SK-N-SH treated with all-trans-retinoic acid at 6 μM for 48 hours (cell line): ENCODE data around the gene DLG1.

Experiments
- ATAC-seq: fragments of 200-7000 bp; cut with Tn5 transposase; 3 replicates; pipeline ENCODE4 v1.9.1; 2020; ENCODE audit warnings: mild to moderate bottlenecking, moderate library complexity
- CREB5 ChIP-seq: fragments of 250-450 bp; sonication (Bioruptor Pico); IDR thresholded peaks from 2 replicates; pipeline ENCODE4 v1.5.1; 2020; ENCODE audit warnings: low read depth, mild to moderate bottlenecking, moderate library complexity
- CSDC2 ChIP-seq: fragments of 250-450 bp; sonication (Bioruptor Pico); IDR thresholded peaks from 2 replicates; pipeline ENCODE4 v1.5.0; 2020; ENCODE audit warnings: mild to moderate bottlenecking, moderate library complexity
- CSRNP3 ChIP-seq: fragments of 250-450 bp; sonication (Bioruptor Pico); IDR thresholded peaks from 2 replicates; pipeline ENCODE4 v1.5.1; 2021; ENCODE audit warnings: mild to moderate bottlenecking, moderate library complexity
- ESRRG ChIP-seq: fragments of 250-450 bp; sonication (Bioruptor Pico); IDR thresholded peaks from 2 replicates; pipeline ENCODE4 v1.6.1; 2021; ENCODE audit warnings: mild to moderate bottlenecking
- ISL1 ChIP-seq: fragments of 250-450 bp; sonication (Bioruptor Pico); IDR thresholded peaks from 2 replicates; pipeline ENCODE4 v2.1.2; 2022; ENCODE audit warnings: mild to moderate bottlenecking, moderate library complexity
- OSR1 ChIP-seq: fragments of 250-450 bp; sonication (Bioruptor Pico); IDR thresholded peaks from 2 replicates; pipeline ENCODE4 v1.8.0; 2022; ENCODE audit warnings: moderate library complexity, mild to moderate bottlenecking, inconsistent platforms
- PATZ1 ChIP-seq: fragments of 250-450 bp; sonication (Bioruptor Pico); IDR thresholded peaks from 2 replicates; pipeline ENCODE4 v1.8.0; 2020; ENCODE audit warnings: mild to moderate bottlenecking, moderate library complexity, borderline replicate concordance
- PPARA ChIP-seq: fragments of 250-450 bp; sonication (Bioruptor Pico); IDR thresholded peaks from 2 replicates; pipeline ENCODE4 v1.5.0; 2020; ENCODE audit warnings: mild to moderate bottlenecking, borderline replicate concordance
- SNAI2 ChIP-seq: fragments of 250-450 bp; sonication (Bioruptor Pico); IDR thresholded peaks from 2 replicates; pipeline ENCODE4 v1.5.0; 2020; ENCODE audit warnings: mild to moderate bottlenecking, moderate library complexity
- TCF4 ChIP-seq: fragments of 250-450 bp; sonication (Bioruptor Pico); IDR thresholded peaks from 2 replicates; pipeline ENCODE4 v1.8.0; 2021; ENCODE audit warnings: mild to moderate bottlenecking, moderate library complexity, borderline replicate concordance
- TOX ChIP-seq: fragments of 250-450 bp; sonication (Bioruptor Pico); IDR thresholded peaks from 2 replicates; pipeline ENCODE4 v1.8.0; 2021; ENCODE audit warnings: mild to moderate bottlenecking, moderate library complexity, borderline replicate concordance
- TSHZ2 ChIP-seq: fragments of 250-450 bp; sonication (Bioruptor Pico); IDR thresholded peaks from 2 replicates; pipeline ENCODE4 v1.5.0; 2020; ENCODE audit warnings: mild to moderate bottlenecking, moderate library complexity
- ZC3H10 ChIP-seq: fragments of 250-450 bp; sonication (Bioruptor Pico); IDR thresholded peaks from 2 replicates; pipeline ENCODE4 v1.5.1; 2021; ENCODE audit warnings: mild to moderate bottlenecking, moderate library complexity
- ZFP30 ChIP-seq: fragments of 450-650 bp; formaldehyde crosslinking; IDR thresholded peaks from 2 replicates; pipeline ENCODE4 v1.5.0; 2022; ENCODE audit warnings: mild to moderate bottlenecking, moderate library complexity
- ZNF565 ChIP-seq: fragments of 450-650 bp; formaldehyde crosslinking; conservative IDR thresholded peaks from 2 replicates; pipeline ENCODE4 v1.5.0; 2020; ENCODE audit warnings: low read depth, mild to moderate bottlenecking, moderate library complexity

Gene DLG1

GRCh38 chr3:197337214-197337613 is 38.8 kb upstream of the DLG1 start (continued):
- TF ChIP-seq TSHZ2: no peak
- TF ChIP-seq ZC3H10: no peak
- no peak for TF ChIP-seq CREB5
- TF ChIP-seq PPARA: no peak
- TF ChIP-seq SNAI2 (CRISPR knock-in tag): no peak
- TF ChIP-seq TCF4 (CRISPR knock-in tag): no peak
- TF ChIP-seq ZFP30 (CRISPR knock-in tag): no peak

GRCh38 chr3:197336348-197336747 is 37.9 kb upstream of the DLG1 start:
- ATAC-seq: no peak
- TF ChIP-seq PPARA (no peak), ESRRG (CRISPR knock-in tag) (no peak), TOX (no peak), ISL1 (CRISPR knock-in tag) (no peak), CSDC2 (CRISPR knock-in tag) (no peak)

- no peak for ATAC-seq
Measured at GRCh38 chr3:197335428-197336132, 37.2 kb upstream of the DLG1 start.

More at GRCh38 chr3:197335428-197336132, 37.2 kb upstream of the DLG1 start:
- no peak for TF ChIP-seq ESRRG (CRISPR knock-in tag)
- no peak for TF ChIP-seq PATZ1
- TF ChIP-seq ZNF565 (CRISPR knock-in tag): no peak
- TF ChIP-seq OSR1: no peak
- TF ChIP-seq TCF4 (CRISPR knock-in tag): no peak
- no peak for TF ChIP-seq CSDC2 (CRISPR knock-in tag)
- TF ChIP-seq CSRNP3 (CRISPR knock-in tag): no peak
- no peak for TF ChIP-seq CREB5
- no peak for TF ChIP-seq SNAI2 (CRISPR knock-in tag)
- no peak for TF ChIP-seq TOX
- TF ChIP-seq, all 23 proteins: peak for 0
